Uterus (tissue), 4 donors: ENCODE data around the gene ZNF570. TPM values are rescaled to one million over a fixed set of nuclear protein-coding genes. Genes with fewer than 3 reads are reported as not detected.

Source experiments
- DNase-seq, 2 donors: peaks; one replicate each; pipeline ENCODE4 v3.0.0-alpha.2; 2019 to 2020
- H3K27ac ChIP-seq, 2 donors: fragments of 200-600 bp; sonication (generic); 1 replicate in 1 of 2; 2 replicates in 1 of 2; pipeline ENCODE4 v1.5.1; 2016 to 2018
- H3K27me3 ChIP-seq, 2 donors: fragments of 200-600 bp; sonication (generic); one replicate each; pipeline ENCODE4 v1.5.1; 2018 to 2019; ENCODE audit warnings: control low read depth in 1 of 2
- H3K36me3 ChIP-seq, 2 donors: fragments of 200-600 bp; sonication (generic); one replicate each; pipeline ENCODE4 v1.5.1; 2019; ENCODE audit warnings: control low read depth in 1 of 2
- H3K4me1 ChIP-seq, 2 donors: fragments of 200-600 bp; sonication (generic); one replicate each; pipeline ENCODE4 v1.5.1; 2018 to 2019; ENCODE audit warnings: control low read depth in 1 of 2
- H3K4me3 ChIP-seq, 2 donors: fragments of 200-600 bp; sonication (generic); 1 replicate in 1 of 2; 2 replicates in 1 of 2; pipeline ENCODE4 v1.5.1; 2018 to 2019; ENCODE audit warnings: mild to moderate bottlenecking in 1 of 2
- H3K9me3 ChIP-seq, 2 donors: fragments of 200-600 bp; sonication (generic); one replicate each; pipeline ENCODE4 v1.5.1; 2019; ENCODE audit warnings: control low read depth in 1 of 2
- CTCF ChIP-seq, 4 experiments: fragments of 200-600 bp in 2 of 4; fragments of 450-650 bp in 2 of 4; sonication (generic) in 2 of 4; IDR thresholded peaks; one replicate each; pipeline ENCODE4 v1.5.1; 2016 to 2019; ENCODE audit warnings: antibody characterized with exemption in 4 of 4, mild to moderate bottlenecking in 2 of 4, moderate library complexity in 1 of 4
- POLR2A ChIP-seq, 2 donors: fragments of 450-650 bp; IDR thresholded peaks; one replicate each; pipeline ENCODE4 v1.6.1; 2016; ENCODE audit warnings: antibody characterized with exemption in 2 of 2, mild to moderate bottlenecking in 1 of 2, moderate library complexity in 1 of 2
- intact Hi-C: fragments of 100-400 bp; cut with DNase I; formaldehyde crosslinking; loops from one replicate; pipeline ENCODE4 v1.15.1; 2023; ENCODE audit warnings: low total_unique reads
- total RNA-seq, 4 donors: library from RNA; depleted of rRNA in 3 of 4; stranded (reverse); fragments of >200 nt in 3 of 4; gene quantifications; one replicate each; pipeline versions ENCODE4 v1.1.0 to v1.2.4, GENCODE V29; 2014 to 2023
- donor health status: DM: yes; HTN: yes; CAD: no.

ZNF570 gene
- total RNA-seq, 4 donors from 2014 or later, result 1.2 to 19.8 (median 7.6) TPM

- intact Hi-C loops, result no loop called here
- Histone ChIP-seq H3K36me3 (no peaks in the 10 kb centered on the region), H3K4me1 (no peaks in the 10 kb centered on the region), H3K27ac (peak overlapping the region; percentile 81 to 83), H3K4me3 (peak overlapping the region; percentile 68 to 77), H3K27me3 (no peaks in the 10 kb centered on the region), H3K9me3 (peaks cover 0 to 5% of the 10 kb centered on the region in 2 donors)
- TF ChIP-seq POLR2A (IDR thresholded peaks at IDR 0.05), result no peak
- no peak for TF ChIP-seq CTCF (IDR thresholded peaks at IDR 0.05)
- DNase-seq, result no peak
Measured at GRCh38 chr19:37467608-37468090, 1.5 kb upstream of the ZNF570 start.

GRCh38 chr19:37470216-37470615, 1.1 kb downstream of the ZNF570 start:
- Histone ChIP-seq H3K27ac (no peak overlapping the region), H3K9me3 (peaks cover 0 to 4% of the 10 kb centered on the region in 2 donors), H3K4me3 (peak overlapping the region in 1 of 2 donors; percentile 63), H3K36me3 (no peaks in the 10 kb centered on the region), H3K27me3 (no peaks in the 10 kb centered on the region), H3K4me1 (no peaks in the 10 kb centered on the region)
- no peak for DNase-seq
- intact Hi-C loops, result no loop called here
- no peak for TF ChIP-seq CTCF (IDR thresholded peaks at IDR 0.05)
- TF ChIP-seq POLR2A (IDR thresholded peaks at IDR 0.05), result no peak

GRCh38 chr19:37472165-37472564, 3.0 kb downstream of the ZNF570 start:
- Histone ChIP-seq H3K27ac (no peak overlapping the region), H3K27me3 (no peaks in the 10 kb centered on the region), H3K4me1 (no peaks in the 10 kb centered on the region), H3K4me3 (no peak overlapping the region), H3K9me3 (peaks cover 0 to 7% of the 10 kb centered on the region in 2 donors), H3K36me3 (no peaks in the 10 kb centered on the region)
- DNase-seq, result no peak
- TF ChIP-seq POLR2A (IDR thresholded peaks at IDR 0.05), result no peak
- TF ChIP-seq CTCF (IDR thresholded peaks at IDR 0.05), result no peak
- intact Hi-C loops, result no loop called here

GRCh38 chr19:37484406-37485168, 15.4 kb downstream of the ZNF570 start:
- peaks cover 8 to 92% of the 10 kb centered on the region in 2 donors for H3K9me3 ChIP-seq
- no peak overlapping the region for H3K4me3 ChIP-seq
- H3K36me3 ChIP-seq, result no peaks in the 10 kb centered on the region

More at GRCh38 chr19:37484406-37485168, 15.4 kb downstream of the ZNF570 start:
- no peak for DNase-seq
- TF ChIP-seq CTCF (IDR thresholded peaks at IDR 0.05), result no peak
- no peak overlapping the region for H3K27ac ChIP-seq
- H3K27me3 ChIP-seq, result no peaks in the 10 kb centered on the region
- intact Hi-C loops, result no loop called here
- no peaks in the 10 kb centered on the region for H3K4me1 ChIP-seq
